Smooth muscle cell (in vitro differentiated cells): ENCODE data around the gene ZDHHC12. TPM values are rescaled to one million over a fixed set of nuclear protein-coding genes. Genes with fewer than 3 reads are reported as not detected.

ENCODE experiments used
- DNase-seq: peaks from one replicate; lab custom pipeline; 2025; ENCODE audit not compliant: unreplicated experiment; lab: John Stamatoyannopoulos, UW
- H2AFZ ChIP-seq: fragments of 200-600 bp; sonication (generic); 2 replicates; pipeline ENCODE4 v1.6.0; 2016; ENCODE audit warnings: antibody characterized with exemption, low read depth, mild to moderate bottlenecking
- H3F3A ChIP-seq: fragments of 200-600 bp; sonication (generic); 2 replicates; pipeline ENCODE4 v1.6.0; 2017; ENCODE audit warnings: antibody characterized with exemption, low read depth
- H3K27ac ChIP-seq: fragments of 200-600 bp; sonication (generic); 2 replicates; pipeline ENCODE4 v1.5.1; 2016; ENCODE audit warnings: low read depth, mild to moderate bottlenecking
- H3K27me3 ChIP-seq: fragments of 200-600 bp; sonication (generic); 2 replicates; pipeline ENCODE4 v1.6.1; 2016; ENCODE audit warnings: low read depth, mild to moderate bottlenecking
- H3K36me3 ChIP-seq: fragments of 200-600 bp; sonication (generic); 2 replicates; pipeline ENCODE4 v1.5.1; 2016; ENCODE audit warnings: low read depth
- H3K4me1 ChIP-seq: fragments of 200-600 bp; sonication (generic); 2 replicates; pipeline ENCODE4 v1.5.1; 2016; ENCODE audit warnings: low read depth
- H3K4me2 ChIP-seq: fragments of 200-600 bp; sonication (generic); 2 replicates; pipeline ENCODE4 v1.6.0; 2016; ENCODE audit warnings: mild to moderate bottlenecking
- H3K4me3 ChIP-seq: fragments of 200-600 bp; sonication (generic); 2 replicates; pipeline ENCODE4 v1.5.1; 2016; ENCODE audit warnings: mild to moderate bottlenecking
- H3K79me2 ChIP-seq: fragments of 200-600 bp; sonication (generic); 2 replicates; pipeline ENCODE4 v1.6.0; 2016; ENCODE audit warnings: low read depth, mild to moderate bottlenecking
- H3K9ac ChIP-seq: fragments of 200-600 bp; sonication (generic); 2 replicates; pipeline ENCODE4 v1.6.0; 2016; ENCODE audit warnings: low read depth
- H3K9me3 ChIP-seq: fragments of 200-600 bp; sonication (generic); replicated peaks from 2 replicates; pipeline ENCODE4 v1.5.1; 2016; ENCODE audit warnings: low read depth
- H4K20me1 ChIP-seq: fragments of 200-600 bp; sonication (generic); 2 replicates; pipeline ENCODE4 v1.6.0; 2016; ENCODE audit warnings: low read depth
- CTCF ChIP-seq: fragments of 200-600 bp; sonication (generic); IDR thresholded peaks from 2 replicates; pipeline ENCODE4 v1.5.1; 2017; ENCODE audit warnings: borderline replicate concordance, mild to moderate bottlenecking, antibody characterized with exemption; ENCODE audit not compliant: insufficient read depth, poor library complexity, severe bottlenecking
- WGBS: methylation state at CpG from one replicate; pipeline ENCODE4 v1.1.7; 2016; ENCODE audit warnings: low lambda C conversion rate; 5-methylcytosine and 5-hydroxymethylcytosine counted together
- polyA plus RNA-seq: library from polyadenylated mRNA; unstranded; fragments of >200 nt; fragmentation: Nextera tagmentation; extraction: Ambion mirVana; gene quantifications from 2 replicates; pipeline ENCODE4 v1.2.1, GENCODE V29; 2016
- total RNA-seq: library from RNA; depleted of rRNA; stranded (reverse); fragments of >200 nt; gene quantifications from 2 replicates; pipeline ENCODE4 v1.2.3, GENCODE V29; 2014

Gene ZDHHC12
- total and polyA plus RNA-seq, 2 experiments from 2014 or later = 20.8 to 31.3 TPM

- Histone ChIP-seq H3K9ac (no peak overlapping the region), H3K4me2 (no peak overlapping the region), H3K27me3 (no peaks in the 10 kb centered on the region), H3K9me3 (no peaks in the 10 kb centered on the region), H4K20me1 (no peaks in the 10 kb centered on the region), H3K79me2 (no peaks in the 10 kb centered on the region), H3K27ac (no peak overlapping the region), H3K4me1 (no peaks in the 10 kb centered on the region), H2AFZ (no peak overlapping the region), H3K4me3 (no peak overlapping the region), H3F3A (no peaks in the 10 kb centered on the region), H3K36me3 (no peaks in the 10 kb centered on the region)
- WGBS = 96% methylated on average over 20 of the region's 20 CpGs
- TF ChIP-seq CTCF = no peak
- DNase-seq = no peak
Measured at GRCh38 chr9:128742401-128742800, 18.5 kb upstream of the ZDHHC12 start.

- Histone ChIP-seq H3K27ac (no peak overlapping the region), H3K4me1 (no peaks in the 10 kb centered on the region), H3F3A (no peaks in the 10 kb centered on the region), H4K20me1 (no peaks in the 10 kb centered on the region), H3K4me3 (no peak overlapping the region), H2AFZ (no peak overlapping the region), H3K79me2 (no peaks in the 10 kb centered on the region), H3K4me2 (no peak overlapping the region), H3K36me3 (no peaks in the 10 kb centered on the region), H3K9ac (no peak overlapping the region), H3K27me3 (no peaks in the 10 kb centered on the region), H3K9me3 (no peaks in the 10 kb centered on the region)
- DNase-seq = no peak
- 86% methylated on average over 2 of the region's 2 CpGs for WGBS
- no peak for TF ChIP-seq CTCF
Measured at GRCh38 chr9:128735373-128735772, 11.4 kb upstream of the ZDHHC12 start.

DNA sequence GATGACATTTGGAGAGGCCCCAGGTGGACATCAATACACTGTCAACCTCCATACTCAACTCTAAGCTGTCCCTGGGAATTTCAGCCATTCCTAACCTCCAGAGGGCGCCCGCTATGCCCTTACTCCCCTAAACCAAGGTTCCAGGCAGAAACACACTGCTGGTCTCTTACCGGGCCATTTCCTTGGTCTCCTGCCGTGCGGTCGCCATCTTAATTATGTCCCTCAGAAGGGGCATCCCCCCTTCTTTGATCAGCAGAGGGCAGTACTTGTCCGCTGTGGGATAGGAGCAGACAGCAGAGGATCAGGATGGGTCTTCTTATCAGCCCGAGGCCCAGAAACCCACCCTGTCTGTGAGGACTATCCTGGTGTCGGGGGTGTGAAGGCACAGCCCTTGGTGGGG lies 9.3 kb upstream of the ZDHHC12 start:
- Histone ChIP-seq H3K9ac (no peak overlapping the region), H3K4me2 (peak overlapping the region; percentile 69), H3K27me3 (no peaks in the 10 kb centered on the region), H2AFZ (peak overlapping the region; percentile 58), H3K79me2 (no peaks in the 10 kb centered on the region), H3K4me3 (peak overlapping the region; percentile 29), H3K36me3 (no peaks in the 10 kb centered on the region), H4K20me1 (no peaks in the 10 kb centered on the region), H3K9me3 (no peaks in the 10 kb centered on the region), H3F3A (no peaks in the 10 kb centered on the region), H3K4me1 (no peaks in the 10 kb centered on the region), H3K27ac (no peak overlapping the region)
- peak; percentile 25 for DNase-seq
- WGBS = 18% methylated on average over 9 of the region's 9 CpGs
- TF ChIP-seq CTCF = peak; percentile 66

- Histone ChIP-seq H3K36me3 (no peaks in the 10 kb centered on the region), H3K4me1 (no peaks in the 10 kb centered on the region), H3K27me3 (no peaks in the 10 kb centered on the region), H3K9ac (no peak overlapping the region), H4K20me1 (no peaks in the 10 kb centered on the region), H3K9me3 (no peaks in the 10 kb centered on the region), H3K4me3 (no peak overlapping the region), H3K27ac (no peak overlapping the region), H3K79me2 (no peaks in the 10 kb centered on the region), H2AFZ (no peak overlapping the region), H3K4me2 (no peak overlapping the region), H3F3A (no peaks in the 10 kb centered on the region)
- 96% methylated on average over 13 of the region's 13 CpGs for WGBS
- TF ChIP-seq CTCF = no peak
- no peak for DNase-seq
Measured at GRCh38 chr9:128732576-128732975, 8.6 kb upstream of the ZDHHC12 start.
